A549 (cell line): ENCODE measurements around the gene KLHDC3. TPM values are rescaled to one million over a fixed set of nuclear protein-coding genes. Genes with fewer than 3 reads are reported as not detected.

ENCODE experiments used
- ATAC-seq, 2 experiments: fragments of 200-7000 bp in 1 of 2; fragments of >200 bp in 1 of 2; cut with Nextera tagmentation in 1 of 2; cut with Tn5 transposase in 1 of 2; 3 replicates each; pipeline versions ENCODE4 v1.8.0 to v1.9.1; 2018 to 2020; ENCODE audit warnings: mild to moderate bottlenecking in 1 of 2, moderate library complexity in 1 of 2
- CTCF ChIA-PET: fragments of 300-600 bp; sonication (Branson Sonifier 250); formaldehyde crosslinking; extraction: SDS; loops from one replicate; lab custom pipeline; 2021; ENCODE audit warnings: antibody characterized with exemption, inconsistent platforms; lab: Yijun Ruan, JAX
- POLR2A ChIA-PET: fragments of 350-600 bp; formaldehyde crosslinking; extraction: SDS; loops from one replicate; lab custom pipeline; 2021; ENCODE audit warnings: antibody characterized with exemption, inconsistent platforms; lab: Yijun Ruan, JAX
- DNase-seq, 2 experiments: peaks; one replicate each; pipeline versions ENCODE4 v3.0.0 to v3.0.0-alpha.2; 2011 to 2016; ENCODE audit warnings: low read depth in 1 of 2, low spot score in 1 of 2
- FAIRE-seq: peaks from 2 replicates; lab custom pipeline; 2011; peaks lifted over from hg19 to GRCh38; lab: Jason Lieb, UNC
- H3K27ac ChIP-seq, 2 experiments: fragments of >200 bp; sonication (Bioruptor Twin); formaldehyde crosslinking; 3 replicates each; pipeline ENCODE4 v1.5.1; 2016 to 2017
- H3K4me1 ChIP-seq: fragments of >200 bp; sonication (Bioruptor Twin); formaldehyde crosslinking; 3 replicates; pipeline ENCODE4 v1.6.1; 2016
- H3K4me2 ChIP-seq: fragments of >200 bp; sonication (Bioruptor Twin); formaldehyde crosslinking; 3 replicates; pipeline ENCODE4 v1.6.1; 2016
- H3K4me3 ChIP-seq: fragments of >200 bp; sonication (Bioruptor Twin); formaldehyde crosslinking; 3 replicates; pipeline ENCODE4 v1.5.1; 2016
- H3K9me3 ChIP-seq: fragments of >200 bp; sonication (Bioruptor Twin); formaldehyde crosslinking; 3 replicates; pipeline ENCODE4 v1.6.1; 2016
- CBX2 ChIP-seq: fragments of 200-600 bp; sonication (generic); IDR thresholded peaks from 2 replicates; pipeline ENCODE4 v1.6.1; 2016; ENCODE audit warnings: low read depth, mild to moderate bottlenecking, borderline replicate concordance
- CBX8 ChIP-seq: fragments of 200-600 bp; sonication (generic); IDR thresholded peaks from 2 replicates; pipeline ENCODE4 v1.6.1; 2016
- CHD2 ChIP-seq: fragments of 150-350 bp; IDR thresholded peaks from 2 replicates; pipeline ENCODE4 v1.6.1; 2014; ENCODE audit warnings: low read length; ENCODE audit not compliant: partially characterized antibody
- CHD4 ChIP-seq: fragments of 200-600 bp; sonication (generic); IDR thresholded peaks from 2 replicates; pipeline ENCODE4 v1.6.1; 2016; ENCODE audit warnings: antibody characterized with exemption, mild to moderate bottlenecking, borderline replicate concordance
- CTCF ChIP-seq: fragments of >200 bp; sonication (Bioruptor Twin); formaldehyde crosslinking; IDR thresholded peaks from 3 replicates; pipeline ENCODE4 v1.5.1; 2016
- EHMT2 ChIP-seq: fragments of 200-600 bp; sonication (generic); IDR thresholded peaks from 2 replicates; pipeline ENCODE4 v1.6.1; 2016; ENCODE audit warnings: antibody characterized with exemption, low read depth, mild to moderate bottlenecking, moderate library complexity
- EP300 ChIP-seq, 2 experiments: fragments of >200 bp; sonication (Bioruptor Twin); formaldehyde crosslinking; IDR thresholded peaks; 2 replicates in 1 of 2; 3 replicates in 1 of 2; pipeline ENCODE4 v1.6.1; 2016 to 2017
- GATA3 ChIP-seq: IDR thresholded peaks from 2 replicates; pipeline ENCODE4 v1.6.1; 2012; ENCODE audit warnings: borderline replicate concordance
- HMGXB4 ChIP-seq: fragments of 250-450 bp; sonication (Bioruptor Pico); IDR thresholded peaks from 2 replicates; pipeline ENCODE4 v1.5.0; 2021; ENCODE audit warnings: mild to moderate bottlenecking, moderate library complexity, borderline replicate concordance
- JUN ChIP-seq, 2 experiments: fragments of >200 bp; sonication (Bioruptor Twin); formaldehyde crosslinking; IDR thresholded peaks; 2 replicates in 1 of 2; 3 replicates in 1 of 2; pipeline ENCODE4 v1.6.1; 2016 to 2017
- KDM1A ChIP-seq: fragments of 200-600 bp; sonication (generic); IDR thresholded peaks from 2 replicates; pipeline ENCODE4 v1.6.1; 2016; ENCODE audit warnings: low read depth, mild to moderate bottlenecking
- MAFK ChIP-seq: fragments of 450-650 bp; IDR thresholded peaks from 2 replicates; pipeline ENCODE4 v1.6.1; 2014; ENCODE audit not compliant: partially characterized antibody
- MYC ChIP-seq: IDR thresholded peaks from 2 replicates; pipeline ENCODE4 v1.6.1; 2012; ENCODE audit warnings: mild to moderate bottlenecking, inconsistent platforms, low read length, improper control_type of control experiment, borderline replicate concordance
- NFE2L2 ChIP-seq: fragments of 150-350 bp; conservative IDR thresholded peaks from 2 replicates; pipeline ENCODE4 v1.6.1; 2014; ENCODE audit warnings: low read length
- NR3C1 ChIP-seq: fragments of >200 bp; sonication (Bioruptor Twin); formaldehyde crosslinking; IDR thresholded peaks from 3 replicates; pipeline ENCODE4 v1.6.1; 2017
- PHF8 ChIP-seq: fragments of 200-600 bp; sonication (generic); IDR thresholded peaks from 2 replicates; pipeline ENCODE4 v1.6.1; 2016; ENCODE audit warnings: low read depth, mild to moderate bottlenecking, antibody characterized with exemption, moderate library complexity, borderline replicate concordance
- POLR2AphosphoS2 ChIP-seq: conservative IDR thresholded peaks from 2 replicates; pipeline ENCODE4 v1.6.1; 2012; ENCODE audit warnings: low read length, improper control_type of control experiment, inconsistent platforms
- RCOR1 ChIP-seq: fragments of 150-350 bp; IDR thresholded peaks from 2 replicates; pipeline ENCODE4 v1.6.1; 2014; ENCODE audit warnings: antibody characterized with exemption, low read length, low read depth
- RNF2 ChIP-seq: fragments of 200-600 bp; sonication (generic); IDR thresholded peaks from 2 replicates; pipeline ENCODE4 v1.6.1; 2016; ENCODE audit warnings: low read depth, mild to moderate bottlenecking, antibody characterized with exemption, moderate library complexity, borderline replicate concordance
- TP53 ChIP-seq: fragments of 250-450 bp; sonication (Bioruptor Pico); IDR thresholded peaks from 2 replicates; pipeline ENCODE4 v1.5.0; 2021; ENCODE audit warnings: mild to moderate bottlenecking, moderate library complexity
- ZNF302 ChIP-seq: fragments of 250-450 bp; sonication (Bioruptor Pico); IDR thresholded peaks from 2 replicates; pipeline ENCODE4 v1.9.0; 2021; ENCODE audit warnings: inconsistent platforms, mild to moderate bottlenecking, moderate library complexity
- WGBS: methylation state at CpG from one replicate; pipeline ENCODE4 v1.1.6; 2017; ENCODE audit errors: missing lambda C conversion rate; 5-methylcytosine and 5-hydroxymethylcytosine counted together
- polyA plus RNA-seq, 4 experiments: library from polyadenylated mRNA; depleted of rRNA in 3 of 4; stranded (reverse); fragments of >200 nt; fragmentation: RNase III in 1 of 4; extraction: RNeasy Plus Mini Kit Qiagen cat#74134 plus additional on column Dnase treatment in 1 of 4; gene quantifications; 2 replicates in 3 of 4; 3 replicates in 1 of 4; pipeline ENCODE4 v1.2.3, GENCODE V29; 2011 to 2017
- TF ChIP-seq, protein P1 (sequence below): IDR thresholded peaks from 2 replicates; pipeline ENCODE4 v1.6.1; 2012

The KLHDC3 gene
- polyA plus RNA-seq, 2 of the 4 experiments (the other 2 are of a cell fraction), result 18.8 to 28.0 TPM

- WGBS, result 89% methylated on average over 7 of the region's 12 CpGs
- POLR2A ChIA-PET, result no interaction called here
- CTCF ChIA-PET, result no interaction called here
These were observed 45.8 kb upstream of the KLHDC3 start for GRCh38 chr6:42968126-42968701.

GRCh38 chr6:42968783-42969182, 45.3 kb upstream of the KLHDC3 start:
- ChIA-PET POLR2A (no interaction called here), CTCF (interaction anchor here (1.2 kb wide), 1 partner anchor 175 kb away, joined by 3 read pairs; no protein-coding TSS in a partner anchor)
- H3K4me3 ChIP-seq, result no peak overlapping the region
- ATAC-seq (no peak), FAIRE-seq (no peak), DNase-seq (no peak)
- 86% methylated on average over 4 of the region's 4 CpGs for WGBS
- no peaks in the 10 kb centered on the region for H3K9me3 ChIP-seq
- no peak overlapping the region for H3K4me2 ChIP-seq
- no peak overlapping the region for H3K27ac ChIP-seq
- H3K4me1 ChIP-seq, result peaks cover 20% of the 10 kb centered on the region
- no peak for TF ChIP-seq ZNF302 (CRISPR knock-in tag)
- no peak for TF ChIP-seq RCOR1
- no peak for TF ChIP-seq HMGXB4 (CRISPR knock-in tag)
- TF ChIP-seq CBX2, result no peak
- no peak for TF ChIP-seq JUN (IDR thresholded peaks at IDR 0.05)
- no peak for TF ChIP-seq EP300 (IDR thresholded peaks at IDR 0.05)
- no peak for TF ChIP-seq GATA3
- TF ChIP-seq NFE2L2, result no peak
- no peak for TF ChIP-seq CHD4
- TF ChIP-seq RNF2, result no peak
- TF ChIP-seq, protein P1, sequence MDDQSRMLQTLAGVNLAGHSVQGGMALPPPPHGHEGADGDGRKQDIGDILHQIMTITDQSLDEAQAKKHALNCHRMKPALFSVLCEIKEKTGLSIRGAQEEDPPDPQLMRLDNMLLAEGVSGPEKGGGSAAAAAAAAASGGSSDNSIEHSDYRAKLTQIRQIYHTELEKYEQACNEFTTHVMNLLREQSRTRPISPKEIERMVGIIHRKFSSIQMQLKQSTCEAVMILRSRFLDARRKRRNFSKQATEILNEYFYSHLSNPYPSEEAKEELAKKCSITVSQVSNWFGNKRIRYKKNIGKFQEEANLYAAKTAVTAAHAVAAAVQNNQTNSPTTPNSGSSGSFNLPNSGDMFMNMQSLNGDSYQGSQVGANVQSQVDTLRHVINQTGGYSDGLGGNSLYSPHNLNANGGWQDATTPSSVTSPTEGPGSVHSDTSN, result no peak
- TF ChIP-seq NR3C1, result no peak
- no peak for TF ChIP-seq MAFK
- no peak for TF ChIP-seq CHD2
- no peak for TF ChIP-seq CTCF
- no peak for TF ChIP-seq MYC
- no peak for TF ChIP-seq TP53 (CRISPR knock-in tag)

More at GRCh38 chr6:42968126-42968701, 45.8 kb upstream of the KLHDC3 start:
- Histone ChIP-seq H3K4me2 (no peak overlapping the region), H3K9me3 (no peaks in the 10 kb centered on the region), H3K4me3 (no peak overlapping the region), H3K27ac (no peak overlapping the region), H3K4me1 (peaks cover 20% of the 10 kb centered on the region)
- DNase-seq, result no peak
- TF ChIP-seq RNF2 (no peak), HMGXB4 (CRISPR knock-in tag) (no peak), EP300 (IDR thresholded peaks at IDR 0.05) (no peak), MYC (no peak), PHF8 (no peak), CBX8 (no peak), EHMT2 (no peak), KDM1A (no peak), POLR2AphosphoS2 (no peak)
- no peak for ATAC-seq
- no peak for FAIRE-seq
